Urinary bladder (tissue), 4 donors: ENCODE measurements around the gene HEBP2. TPM values are rescaled to one million over a fixed set of nuclear protein-coding genes. Genes with fewer than 3 reads are reported as not detected.
"Not testable (repeated sequence)": the region's sequence is repeated elsewhere in the genome, so short reads cannot be mapped to it uniquely, and the experiment has no call there.

Experiments used
- DNase-seq: peaks from one replicate; pipeline ENCODE4 v3.0.0-alpha.2; 2015; ENCODE audit errors: extremely low spot score
- H3K27ac ChIP-seq: one replicate; pipeline ENCODE4 v1.5.1; 2013; ENCODE audit warnings: low read depth, mild to moderate bottlenecking, moderate library complexity
- H3K36me3 ChIP-seq: one replicate; pipeline ENCODE4 v1.6.1; 2013; ENCODE audit warnings: mild to moderate bottlenecking, moderate library complexity; ENCODE audit not compliant: insufficient read depth
- H3K4me1 ChIP-seq: one replicate; pipeline ENCODE4 v1.6.1; 2013; ENCODE audit warnings: mild to moderate bottlenecking, moderate library complexity; ENCODE audit not compliant: insufficient read depth
- H3K4me3 ChIP-seq: one replicate; pipeline ENCODE4 v1.5.1; 2013; ENCODE audit warnings: low read depth, low read length
- WGBS: extraction: QIAGEN DNeasy Blood & Tissue Kit; methylation state at CpG from one replicate; pipeline ENCODE4 v1.1.7; 2013; 5-methylcytosine and 5-hydroxymethylcytosine counted together
- polyA plus RNA-seq: library from polyadenylated mRNA; stranded (reverse); fragments of 200-250 nt; gene quantifications from one replicate; pipeline ENCODE4 v1.2.3, GENCODE V29; 2013
- total RNA-seq: library from RNA; depleted of rRNA; stranded (reverse); fragments of >200 nt; gene quantifications from one replicate; pipeline ENCODE4 v1.2.3, GENCODE V29; 2014
- donor health status: healthy with polysubstance abuse.
- donor health status: healthy.

Gene HEBP2, protein sequence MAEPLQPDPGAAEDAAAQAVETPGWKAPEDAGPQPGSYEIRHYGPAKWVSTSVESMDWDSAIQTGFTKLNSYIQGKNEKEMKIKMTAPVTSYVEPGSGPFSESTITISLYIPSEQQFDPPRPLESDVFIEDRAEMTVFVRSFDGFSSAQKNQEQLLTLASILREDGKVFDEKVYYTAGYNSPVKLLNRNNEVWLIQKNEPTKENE
- total RNA-seq: 7.6 TPM
- polyA plus RNA-seq: 43.1 TPM

DNA sequence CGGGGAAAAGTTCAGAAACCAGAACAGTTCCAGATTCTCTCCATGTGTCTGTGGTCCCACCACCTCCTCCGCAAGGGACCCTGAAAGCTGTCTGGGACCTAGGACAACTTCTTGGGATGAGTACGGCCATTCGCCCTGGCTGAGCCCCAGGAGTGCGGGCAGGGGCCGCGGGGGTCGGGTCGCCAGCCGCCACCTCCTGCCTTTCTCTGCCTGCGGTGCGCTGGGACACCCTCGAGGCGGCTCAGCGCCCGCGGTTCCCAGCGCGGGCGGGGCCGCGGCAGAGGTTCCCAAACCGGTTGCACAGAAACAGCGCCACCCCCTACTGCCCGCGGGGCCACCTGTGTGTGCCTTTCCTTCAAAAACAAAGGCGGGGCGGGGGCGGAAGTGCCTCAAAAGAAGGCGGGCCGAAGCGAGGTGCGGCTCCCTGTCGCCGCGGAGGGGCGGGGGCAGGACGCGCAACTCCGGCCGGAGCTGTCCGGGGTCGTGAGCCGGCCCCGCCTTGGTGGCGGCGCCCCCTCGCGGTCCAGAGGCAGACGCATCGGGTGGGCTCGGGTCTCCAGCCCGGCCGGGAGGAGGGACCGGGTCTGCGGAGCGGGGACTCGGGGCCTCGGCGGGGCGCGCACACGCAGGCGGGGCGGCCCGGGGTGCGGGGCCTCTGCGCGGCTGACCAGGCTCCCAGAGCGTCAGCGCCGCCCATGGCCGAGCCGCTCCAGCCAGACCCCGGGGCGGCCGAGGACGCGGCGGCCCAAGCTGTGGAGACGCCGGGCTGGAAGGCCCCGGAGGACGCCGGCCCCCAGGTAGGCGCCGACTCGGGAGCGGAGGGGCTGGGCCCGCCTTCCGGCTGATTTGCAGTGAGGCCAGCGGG is at the start of gene HEBP2:
Gene HEBP2 (plus strand): TSS at position 423 of the 865 bp plus-strand sequence. CDS start 273 bp downstream, at position 696.
- no peaks in the 10 kb centered on the region for H3K36me3 ChIP-seq
- H3K27ac ChIP-seq: peak within 1 kb of the TSS; percentile 96
- peak; percentile 83 for DNase-seq
- H3K4me3 ChIP-seq: peak within 1 kb of the TSS; percentile 89
- H3K4me1 ChIP-seq: no peaks in the 10 kb centered on the region
- WGBS: under 1% methylated on average over 92 of the region's 92 CpGs

DNA sequence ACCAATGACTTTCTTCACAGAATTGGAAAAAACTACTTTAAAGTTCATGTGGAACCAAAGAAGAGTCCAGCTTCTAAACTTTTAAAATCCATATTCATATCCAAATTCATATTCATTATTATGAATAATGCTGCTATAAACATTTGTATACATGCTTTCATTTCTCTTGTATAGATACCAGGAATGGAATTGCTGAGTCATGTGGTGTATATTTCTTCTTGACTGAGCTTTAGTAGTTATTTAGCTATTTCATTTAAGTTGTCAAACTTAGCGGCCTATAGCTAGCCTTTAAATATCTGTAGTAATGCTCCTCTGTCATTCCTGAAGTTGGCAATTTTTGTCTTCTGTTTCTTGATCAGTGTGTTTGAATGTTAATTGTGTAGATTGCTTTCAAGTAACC is 46.1 kb upstream of the HEBP2 start:
- WGBS: 82% methylated on average over 1 of the region's 1 CpG

DNA sequence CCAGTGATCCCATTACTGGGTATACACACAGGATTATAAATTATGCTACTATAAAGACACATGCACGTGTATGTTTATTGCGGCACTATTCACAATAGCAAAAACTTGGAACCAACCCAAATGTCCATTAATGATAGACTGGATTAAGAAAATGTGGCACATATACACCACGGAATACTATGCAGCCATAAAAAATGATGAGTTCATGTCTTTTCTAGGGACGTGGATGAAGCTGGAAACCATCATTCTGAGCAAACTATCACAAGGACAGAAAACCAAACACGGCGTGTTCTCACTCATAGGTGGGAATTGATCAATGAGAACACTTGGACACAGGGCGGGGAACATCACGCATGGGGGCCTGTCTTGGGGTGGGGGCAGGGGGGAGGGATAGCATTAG is 35.3 kb upstream of the HEBP2 start:
- 94% methylated on average over 8 of the region's 8 CpGs for WGBS
- H3K4me3 ChIP-seq, H3K36me3 ChIP-seq, DNase-seq, H3K27ac ChIP-seq, H3K4me1 ChIP-seq: not testable (repeated sequence)

More for the DNA sequence above, 46.1 kb upstream of the HEBP2 start:
- Histone ChIP-seq H3K4me1 (no peaks in the 10 kb centered on the region), H3K4me3 (no peak overlapping the region), H3K27ac (no peak overlapping the region), H3K36me3 (no peaks in the 10 kb centered on the region)
- no peak for DNase-seq

GRCh38 chr6:138370631-138371451 is 33.2 kb upstream of the HEBP2 start:
- DNase-seq: no peak
- no peaks in the 10 kb centered on the region for H3K4me1 ChIP-seq
- 74% methylated on average over 9 of the region's 9 CpGs for WGBS
- no peaks in the 10 kb centered on the region for H3K36me3 ChIP-seq
- H3K27ac ChIP-seq: no peak overlapping the region
- H3K4me3 ChIP-seq: no peak overlapping the region

GRCh38 chr6:138371452-138371711 is 32.6 kb upstream of the HEBP2 start:
- WGBS: 57% methylated on average over 3 of the region's 3 CpGs
- Histone ChIP-seq H3K4me3 (no peak overlapping the region), H3K4me1 (no peaks in the 10 kb centered on the region), H3K27ac (no peak overlapping the region), H3K36me3 (no peaks in the 10 kb centered on the region)
- DNase-seq: no peak

DNA sequence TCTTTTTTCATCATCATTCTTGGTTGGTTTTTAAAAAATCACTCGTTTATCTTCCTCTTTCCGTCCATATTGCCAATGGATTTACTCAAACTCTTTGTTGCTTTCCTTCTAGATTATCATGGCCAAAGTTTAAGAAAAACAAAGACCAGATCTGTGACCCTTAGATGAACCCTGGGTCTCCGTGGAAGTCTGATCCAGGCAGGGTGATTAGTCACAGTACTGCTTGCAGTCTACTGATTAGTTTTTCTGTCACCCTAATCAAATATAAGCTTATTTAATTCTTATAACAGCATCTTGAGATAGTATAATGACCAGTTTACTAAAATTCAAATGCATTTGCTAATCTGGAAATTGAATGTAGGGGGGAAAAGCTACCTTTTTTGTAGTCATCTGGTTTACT is 32.3 kb upstream of the HEBP2 start:
- H3K36me3 ChIP-seq: no peaks in the 10 kb centered on the region
- H3K4me1 ChIP-seq: no peaks in the 10 kb centered on the region
- no peak overlapping the region for H3K4me3 ChIP-seq
- no peak overlapping the region for H3K27ac ChIP-seq
- WGBS: 16% methylated on average over 3 of the region's 3 CpGs
- no peak for DNase-seq

- no peak overlapping the region for H3K27ac ChIP-seq
- H3K4me1 ChIP-seq: no peaks in the 10 kb centered on the region
- DNase-seq: no peak
- no peaks in the 10 kb centered on the region for H3K36me3 ChIP-seq
- H3K4me3 ChIP-seq: no peak overlapping the region
These were observed 31.1 kb upstream of the HEBP2 start for GRCh38 chr6:138372711-138373463.

DNA sequence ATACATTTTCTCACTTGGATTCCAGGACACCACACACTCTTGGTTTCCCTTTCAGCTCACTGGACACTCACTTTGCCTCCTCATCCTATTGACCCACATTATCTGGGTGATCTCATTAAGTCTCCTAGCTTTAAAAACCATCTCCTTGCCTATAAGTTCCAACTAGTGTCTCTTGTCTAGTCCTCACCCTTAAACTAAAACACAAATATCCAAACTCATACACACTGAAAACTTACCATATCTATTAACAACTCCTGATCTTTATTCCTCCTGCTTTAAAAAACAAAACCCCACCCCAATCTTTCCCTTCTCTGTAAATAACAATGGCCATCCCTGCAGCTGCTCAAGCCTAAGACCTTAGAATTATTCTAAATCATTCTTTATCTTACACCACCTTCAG is 29.8 kb upstream of the HEBP2 start:
- DNase-seq: no peak
- H3K27ac ChIP-seq: no peak overlapping the region
- H3K4me3 ChIP-seq: no peak overlapping the region
- H3K36me3 ChIP-seq: no peaks in the 10 kb centered on the region
- no peaks in the 10 kb centered on the region for H3K4me1 ChIP-seq

DNA sequence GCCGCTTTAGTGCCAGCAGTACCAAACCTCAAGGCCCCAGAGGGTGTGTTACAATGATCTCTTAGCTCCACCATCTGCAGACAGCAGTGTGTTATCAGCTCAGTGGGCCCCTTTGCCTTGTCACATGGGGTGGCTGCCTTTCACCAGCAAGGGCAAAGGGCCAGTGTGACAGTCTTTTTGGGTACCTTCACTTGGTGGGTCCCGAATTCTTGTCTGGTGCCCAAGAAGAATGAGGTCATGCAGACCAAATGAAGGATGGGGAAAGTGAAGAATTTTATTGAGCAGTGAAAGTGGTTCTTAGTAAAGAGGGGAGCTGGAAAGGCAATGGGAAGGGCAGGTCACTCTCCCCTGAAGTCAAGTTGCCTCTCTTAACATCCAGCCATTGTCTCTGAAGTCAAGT is 29.2 kb upstream of the HEBP2 start:
- DNase-seq: no peak
- Histone ChIP-seq H3K4me1 (no peaks in the 10 kb centered on the region), H3K27ac (no peak overlapping the region), H3K4me3 (no peak overlapping the region), H3K36me3 (no peaks in the 10 kb centered on the region)
- WGBS: 95% methylated on average over 2 of the region's 2 CpGs

DNA sequence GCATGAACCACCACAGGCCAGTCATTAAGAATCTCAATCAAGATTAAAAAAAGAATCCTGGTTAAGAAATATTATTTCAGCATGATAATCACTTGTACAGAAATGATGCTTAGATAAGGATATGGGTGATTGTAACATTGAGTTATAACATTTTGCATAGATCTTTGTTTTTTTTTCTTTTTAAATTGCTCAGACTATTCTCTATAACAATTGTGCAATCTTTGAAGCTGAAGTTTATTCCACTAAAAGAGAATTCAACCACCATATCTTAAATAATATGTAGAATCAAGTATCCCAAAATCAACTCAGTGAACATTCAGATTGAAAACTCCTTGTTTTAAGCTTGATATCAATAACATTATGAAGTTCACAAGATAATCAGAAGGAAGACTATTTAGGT is 27.0 kb upstream of the HEBP2 start:
- no peak for DNase-seq
- H3K4me1 ChIP-seq: no peaks in the 10 kb centered on the region
- H3K36me3 ChIP-seq: no peaks in the 10 kb centered on the region
- no peak overlapping the region for H3K27ac ChIP-seq
- no peak overlapping the region for H3K4me3 ChIP-seq

GRCh38 chr6:138377844-138378243 is 26.2 kb upstream of the HEBP2 start, which contains the start of gene SMIM28:
TSS of gene SMIM28 (plus strand) at chr6:138377905. CDS start at chr6:138378073, 168 bp downstream.
- 75% methylated on average over 6 of the region's 6 CpGs for WGBS
- no peaks in the 10 kb centered on the region for H3K4me1 ChIP-seq
- no peak for DNase-seq
- H3K36me3 ChIP-seq: no peaks in the 10 kb centered on the region
- no peak within 1 kb of the TSS for H3K4me3 ChIP-seq
- no peak within 1 kb of the TSS for H3K27ac ChIP-seq

DNA sequence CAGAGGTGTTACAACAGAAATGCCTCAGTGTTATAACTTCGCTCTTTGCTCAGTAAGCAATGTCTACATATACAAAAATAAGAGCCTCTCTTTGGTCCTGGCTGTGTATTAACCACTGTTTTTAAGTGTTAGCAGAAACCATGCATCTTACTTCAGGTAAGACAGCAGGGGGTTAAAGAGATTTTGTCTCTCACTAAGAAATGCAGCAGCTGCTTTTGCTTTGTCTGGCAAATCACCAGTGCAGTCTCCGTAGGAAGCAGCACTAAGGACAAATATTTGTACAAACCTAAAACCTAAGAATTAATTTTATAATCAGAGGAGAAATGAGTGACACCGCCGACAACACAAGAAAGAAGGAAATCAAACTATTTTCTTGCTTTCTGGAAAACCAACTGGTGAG is 25.6 kb upstream of the HEBP2 start:
- Histone ChIP-seq H3K4me1 (no peaks in the 10 kb centered on the region), H3K4me3 (no peak overlapping the region), H3K36me3 (no peaks in the 10 kb centered on the region), H3K27ac (no peak overlapping the region)
- 56% methylated on average over 4 of the region's 4 CpGs for WGBS
- DNase-seq: no peak

DNA sequence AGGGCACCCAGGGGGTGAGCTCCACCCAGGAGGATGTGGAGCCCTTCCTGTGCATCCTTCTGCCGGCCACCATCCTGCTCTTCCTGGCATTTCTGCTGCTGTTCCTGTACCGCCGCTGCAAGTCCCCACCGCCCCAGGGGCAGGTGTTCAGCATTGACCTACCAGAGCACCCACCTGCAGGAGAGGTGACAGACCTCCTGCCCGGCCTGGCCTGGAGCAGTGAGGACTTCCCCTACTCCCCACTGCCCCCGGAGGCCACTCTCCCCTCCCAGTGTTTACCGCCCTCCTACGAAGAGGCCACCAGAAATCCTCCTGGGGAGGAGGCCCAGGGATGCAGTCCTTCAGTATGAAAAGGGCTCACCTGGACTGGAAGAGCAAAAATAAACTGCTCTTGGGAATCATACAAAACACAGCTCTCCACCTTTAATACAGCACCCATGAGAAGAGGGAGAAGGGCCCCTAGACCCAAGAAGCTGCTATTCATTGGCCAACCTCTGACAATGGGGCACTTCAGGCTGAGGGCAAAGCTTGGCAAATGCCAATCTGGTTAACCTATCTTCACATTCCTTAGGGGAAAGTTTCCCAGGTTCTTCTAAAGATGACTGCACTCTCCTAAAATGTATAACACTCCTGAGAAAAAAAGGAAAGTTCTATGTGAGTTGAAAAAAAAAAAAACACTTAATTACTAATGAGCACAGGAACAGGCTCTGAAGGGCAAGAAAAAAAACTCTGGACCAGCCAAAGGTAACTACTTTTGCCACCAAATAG is 21.3 kb upstream of the HEBP2 start:
- Histone ChIP-seq H3K36me3 (no peaks in the 10 kb centered on the region), H3K4me1 (no peaks in the 10 kb centered on the region), H3K27ac (no peak overlapping the region), H3K4me3 (no peak overlapping the region)
- WGBS: 81% methylated on average over 8 of the region's 8 CpGs
- no peak for DNase-seq
